ENCODE results near the gene FAM13B.
"Not testable (repeated sequence)": the region's sequence is repeated elsewhere in the genome, so short reads cannot be mapped to it uniquely, and the experiment has no call there.

The FAM13B gene

GRCh38 chr5:138037271-138037670 is 4.4 kb upstream of the FAM13B start:
- H3K4me3 ChIP-seq (ENCODE audit: low read length) = no peak overlapping the region

GRCh38 chr5:138035605-138036537 is 3.0 kb upstream of the FAM13B start:
- DNase-seq (ENCODE audit: low read depth, low spot score) = peak; percentile 79
- no peak overlapping the region for H3K4me3 ChIP-seq (ENCODE audit: low read length)

More at GRCh38 chr5:138037271-138037670, 4.4 kb upstream of the FAM13B start:
- no peak for DNase-seq (ENCODE audit: low read depth, low spot score)

GRCh38 chr5:138033907-138034306 is 1.0 kb upstream of the FAM13B start:
- H3K4me3 ChIP-seq (ENCODE audit: low read length) = peak overlapping the region; percentile 90
- no peak for DNase-seq (ENCODE audit: low read depth, low spot score)

DNA sequence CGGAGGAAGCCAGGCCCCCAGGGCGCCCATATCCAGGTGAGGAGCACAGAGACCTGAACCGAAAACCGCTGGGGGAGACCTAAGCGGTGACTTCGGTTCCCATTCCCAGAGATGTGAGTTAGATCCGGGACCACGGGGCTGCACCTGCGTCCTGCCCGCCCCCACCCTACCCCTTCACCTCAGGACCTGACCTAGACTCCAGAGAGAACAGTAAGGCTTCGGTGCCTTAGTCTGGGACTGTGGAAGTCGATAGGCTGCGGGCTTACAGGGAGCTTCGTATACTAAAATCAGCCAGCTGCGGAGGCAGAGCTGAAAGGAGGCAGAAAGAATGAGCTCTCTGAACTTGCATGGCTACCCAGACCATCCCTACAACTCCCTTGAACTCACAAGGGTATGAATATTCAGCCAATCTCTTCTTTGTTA is 518 bp upstream of the FAM13B start:
- peak overlapping the region; percentile 90 for H3K4me3 ChIP-seq (ENCODE audit: low read length)
- peak; percentile 30 for DNase-seq (ENCODE audit: low read depth, low spot score)

GRCh38 chr5:138032028-138032571 is 779 bp downstream of the FAM13B start:
- peak; percentile 51 for DNase-seq (ENCODE audit: low read depth, low spot score)

DNA sequence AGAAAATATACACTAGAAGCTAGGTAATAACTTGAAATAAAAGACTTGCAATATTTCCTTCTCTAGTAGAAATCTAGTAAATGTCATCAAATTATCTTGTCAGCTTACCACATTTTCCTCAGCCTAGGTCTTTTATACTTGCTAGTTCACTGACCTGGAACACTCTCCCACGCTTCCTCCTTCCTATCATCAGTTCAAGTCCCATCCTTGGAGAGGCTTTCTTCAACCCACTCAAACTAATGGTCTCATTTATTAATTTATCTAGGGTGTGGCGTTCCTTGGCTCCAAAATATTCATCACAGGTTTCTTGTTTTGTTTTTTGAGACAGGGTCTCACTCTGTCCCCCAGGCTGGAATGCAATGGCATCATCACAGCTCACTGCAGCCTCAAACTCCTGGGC is 2.9 kb downstream of the FAM13B start:
- H3K4me3 ChIP-seq (ENCODE audit: low read length) = no peak overlapping the region
- no peak for DNase-seq (ENCODE audit: low read depth, low spot score)

More at GRCh38 chr5:138032028-138032571, 779 bp downstream of the FAM13B start:
- peak overlapping the region; percentile 90 for H3K4me3 ChIP-seq (ENCODE audit: low read length)

DNA sequence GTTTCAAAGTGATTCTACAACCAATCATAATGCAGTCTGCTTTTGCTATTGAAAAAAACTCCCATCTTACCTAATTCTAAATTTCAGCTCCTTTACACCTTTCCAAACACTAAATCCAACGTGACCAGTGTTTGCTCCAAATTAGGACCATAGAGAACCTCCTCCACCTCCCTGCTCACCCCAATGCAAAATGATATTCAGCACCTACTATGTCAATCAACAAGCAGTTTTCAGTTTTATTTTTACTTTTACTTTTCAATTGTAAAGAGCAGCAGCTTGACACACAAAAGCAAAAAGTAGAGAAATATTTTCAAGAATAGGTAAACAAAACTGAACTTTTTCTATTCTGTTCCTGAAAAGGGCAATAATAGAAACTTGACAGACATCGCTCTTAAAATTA is 3.4 kb downstream of the FAM13B start:
- no peak for DNase-seq (ENCODE audit: low read depth, low spot score)
- no peak overlapping the region for H3K4me3 ChIP-seq (ENCODE audit: low read length)

DNA sequence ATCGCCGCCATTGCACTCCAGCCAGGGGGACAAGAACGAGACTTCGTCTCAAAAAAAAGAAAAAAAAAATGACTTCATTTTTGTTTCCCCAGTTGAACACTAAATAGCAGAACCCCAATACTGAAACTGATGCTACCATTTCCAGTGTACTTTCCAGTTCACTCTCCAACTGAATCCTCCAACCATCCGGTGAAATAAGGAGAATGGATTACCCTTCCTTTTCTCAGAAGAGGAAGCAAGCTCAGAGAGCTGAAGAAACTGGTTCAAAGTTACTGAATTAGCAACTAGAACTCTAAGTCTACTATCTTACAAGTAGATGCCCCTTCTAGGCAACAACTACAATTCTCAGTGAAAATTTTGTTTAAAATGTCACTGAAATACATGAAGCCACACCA is 3.9 kb downstream of the FAM13B start:
- DNase-seq (ENCODE audit: low read depth, low spot score) = no peak
- no peak overlapping the region for H3K4me3 ChIP-seq (ENCODE audit: low read length)

DNA sequence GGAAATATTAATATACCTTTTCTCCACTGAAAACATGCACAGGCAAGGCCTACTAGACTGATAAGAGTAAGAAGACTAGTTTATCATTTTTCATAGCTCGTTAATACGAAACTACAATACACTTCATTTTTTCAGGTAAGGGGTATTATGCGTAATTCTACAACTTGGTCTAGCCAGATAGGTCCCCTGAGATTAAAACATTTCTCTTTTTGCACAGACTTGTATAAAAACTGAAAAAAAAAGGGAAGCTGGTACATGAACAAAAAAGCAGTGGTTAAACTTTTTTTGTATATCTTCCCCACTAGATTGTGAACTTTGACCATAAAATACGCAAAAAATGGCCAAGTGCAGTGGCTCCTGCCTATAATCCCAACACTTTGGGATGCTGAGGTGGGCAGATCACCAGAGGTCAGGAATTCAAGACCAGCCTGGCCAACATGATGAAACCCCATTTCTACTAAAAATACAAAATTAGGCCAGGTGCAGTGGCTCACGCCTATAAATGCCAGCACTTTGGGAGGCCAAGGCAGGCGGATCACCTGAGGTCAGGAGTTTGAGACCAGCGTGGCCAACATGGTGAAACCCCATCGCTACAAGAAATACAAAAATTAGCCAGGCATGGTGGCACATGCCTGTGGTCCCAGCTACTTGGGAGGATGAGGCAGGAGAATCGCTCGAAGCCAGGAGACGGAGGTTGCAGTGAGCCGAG is 4.5 kb downstream of the FAM13B start:
- DNase-seq (ENCODE audit: low read depth, low spot score); H3K4me3 ChIP-seq (ENCODE audit: low read length): not testable (repeated sequence)

DNA sequence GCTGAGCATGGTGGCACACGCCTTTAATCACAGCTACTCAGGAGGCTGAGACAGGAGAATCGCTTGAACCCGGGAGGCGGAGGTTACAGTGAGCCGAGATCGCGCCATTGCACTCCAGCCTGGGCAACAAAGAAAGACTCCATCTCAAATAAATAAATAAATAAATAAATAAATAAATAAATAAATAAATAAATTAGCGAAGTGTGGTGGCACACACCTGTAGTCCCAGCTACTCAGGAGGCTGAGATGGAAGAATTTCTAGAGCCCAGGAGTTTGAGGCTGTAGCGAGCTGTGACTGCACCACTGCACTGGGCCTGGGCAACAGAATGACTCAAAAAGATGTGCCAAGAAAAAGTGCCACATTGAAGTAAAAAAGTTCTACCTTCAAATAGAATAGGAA is 6.1 kb downstream of the FAM13B start:
- H3K4me3 ChIP-seq (ENCODE audit: low read length); DNase-seq (ENCODE audit: low read depth, low spot score): not testable (repeated sequence)

DNA sequence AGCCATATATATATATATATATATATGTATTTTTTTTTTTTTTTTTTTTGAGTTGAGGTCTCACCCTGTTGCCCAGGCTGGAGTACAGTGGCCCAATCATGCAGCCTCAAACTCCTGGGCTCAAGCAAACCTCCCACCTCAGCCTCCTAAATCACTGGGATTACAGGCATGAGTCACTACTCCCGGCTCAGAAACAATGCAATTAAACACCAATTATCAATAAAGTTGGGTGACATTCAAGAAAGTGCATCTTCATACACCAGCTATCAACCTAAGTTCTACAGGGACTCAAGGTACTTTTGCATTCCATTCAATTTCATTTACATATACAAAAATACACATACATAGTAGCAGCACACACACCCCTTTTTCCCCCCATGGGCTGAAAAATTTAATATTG is 7.6 kb downstream of the FAM13B start:
- no peak for DNase-seq (ENCODE audit: low read depth, low spot score)

DNA sequence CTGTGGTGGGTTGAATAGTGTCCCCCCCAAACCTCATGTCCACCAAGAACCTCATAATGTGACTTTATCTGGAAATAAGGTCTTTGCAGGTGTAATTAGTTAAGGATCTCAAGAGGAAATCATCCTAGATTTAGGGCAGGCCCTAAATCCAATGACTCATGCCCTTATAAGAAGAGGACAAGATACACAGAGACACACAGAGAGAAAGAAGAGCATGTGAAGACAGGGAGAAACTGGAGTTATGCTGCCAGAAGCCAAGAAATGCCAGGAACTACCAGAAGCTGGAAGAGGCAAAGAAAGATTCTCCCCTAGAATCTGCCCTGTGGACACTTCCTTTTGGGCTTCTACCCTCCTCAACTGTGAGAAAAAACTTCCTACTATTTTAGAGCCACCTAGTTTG is 8.8 kb downstream of the FAM13B start:
- no peak for DNase-seq (ENCODE audit: low read depth, low spot score)

More for the DNA sequence above, 7.6 kb downstream of the FAM13B start:
- no peak overlapping the region for H3K4me3 ChIP-seq (ENCODE audit: low read length)

GRCh38 chr5:138022912-138023311 is 10.0 kb downstream of the FAM13B start:
- H3K4me3 ChIP-seq (ENCODE audit: low read length) = no peak overlapping the region
- no peak for DNase-seq (ENCODE audit: low read depth, low spot score)

More for the DNA sequence above, 8.8 kb downstream of the FAM13B start:
- no peak overlapping the region for H3K4me3 ChIP-seq (ENCODE audit: low read length)

- DNase-seq (ENCODE audit: low read depth, low spot score) = no peak
- no peak overlapping the region for H3K4me3 ChIP-seq (ENCODE audit: low read length)
Observed at GRCh38 chr5:138021771-138022170, 11.1 kb downstream of the FAM13B start.

DNA sequence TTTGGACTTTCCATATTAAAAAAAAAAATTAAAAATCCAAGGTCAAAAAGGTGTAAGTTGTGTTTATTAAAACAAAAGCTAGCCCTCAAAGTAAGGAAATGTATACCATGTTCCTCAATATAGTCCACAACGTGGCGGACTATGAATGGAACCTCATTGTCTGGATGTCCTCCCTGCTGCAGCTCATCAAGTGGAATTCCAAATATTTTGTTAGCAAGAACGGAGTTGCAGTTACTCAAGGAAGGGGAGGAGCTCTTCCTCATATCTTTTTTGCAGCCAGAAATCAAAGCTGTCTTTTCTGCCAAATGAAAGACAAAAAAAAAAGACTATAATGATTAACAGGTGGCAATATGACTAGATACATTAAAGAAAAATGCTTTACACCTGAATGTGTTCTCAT is 14.0 kb downstream of the FAM13B start:
- no peak for DNase-seq (ENCODE audit: low read depth, low spot score)
- no peak overlapping the region for H3K4me3 ChIP-seq (ENCODE audit: low read length)

GRCh38 chr5:138015916-138016315 is 17.0 kb downstream of the FAM13B start:
- no peak overlapping the region for H3K4me3 ChIP-seq (ENCODE audit: low read length)
- DNase-seq (ENCODE audit: low read depth, low spot score) = no peak

DNA sequence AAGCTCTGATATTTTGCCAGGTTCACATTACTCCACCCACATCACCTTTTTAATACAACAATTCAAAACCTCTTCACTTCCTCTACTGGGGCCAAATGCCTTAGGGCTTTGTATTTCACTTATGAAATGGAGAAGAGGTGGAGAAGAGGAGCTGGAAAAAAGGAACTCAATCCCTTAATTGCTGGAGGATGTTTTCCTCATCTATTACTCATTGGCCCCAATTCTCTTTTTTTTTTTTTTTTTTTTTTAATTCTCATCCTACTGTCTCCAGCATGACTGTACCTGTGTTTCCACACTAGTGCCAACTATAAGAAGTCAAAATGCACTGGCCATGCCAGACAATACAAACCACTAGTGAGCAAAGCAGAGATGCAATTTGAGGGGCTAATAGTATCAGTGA is 20.9 kb downstream of the FAM13B start:
- DNase-seq (ENCODE audit: low read depth, low spot score) = no peak

DNA sequence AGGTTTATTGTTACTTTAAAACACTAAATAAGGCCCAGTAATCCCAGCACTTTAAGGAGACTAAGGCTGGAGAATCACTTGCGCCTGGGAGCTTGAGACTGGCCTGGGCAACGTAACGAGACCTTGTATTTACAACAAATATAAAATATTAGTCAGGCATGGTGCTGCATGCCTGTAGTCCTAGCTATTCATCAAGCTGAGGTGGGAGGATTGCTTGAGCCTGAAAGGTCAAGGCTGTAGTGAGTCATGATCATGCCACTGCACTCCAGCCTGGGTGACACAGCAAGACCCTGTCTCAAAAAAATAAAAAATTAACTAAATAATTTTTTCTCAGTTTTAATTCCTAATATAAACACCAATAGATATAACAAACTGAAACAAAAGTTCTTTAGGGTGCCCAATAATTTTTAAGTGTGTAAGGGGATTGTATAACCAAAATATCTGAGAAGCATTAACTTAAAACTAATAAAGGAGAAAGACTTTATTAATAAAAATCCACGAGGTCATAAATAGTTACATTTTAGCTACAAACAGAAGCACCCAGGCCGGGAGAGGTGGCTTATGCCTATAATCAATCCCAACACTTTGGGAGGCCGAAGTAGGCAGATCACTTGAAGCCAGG is 32.7 kb downstream of the FAM13B start:
- no peak overlapping the region for H3K4me3 ChIP-seq (ENCODE audit: low read length)
- no peak for DNase-seq (ENCODE audit: low read depth, low spot score)

More for the DNA sequence above, 20.9 kb downstream of the FAM13B start:
- H3K4me3 ChIP-seq (ENCODE audit: low read length) = no peak overlapping the region

GRCh38 chr5:137997726-137998213 is 35.1 kb downstream of the FAM13B start:
- no peak overlapping the region for H3K4me3 ChIP-seq (ENCODE audit: low read length)
- no peak for DNase-seq (ENCODE audit: low read depth, low spot score)

Data from Jurkat, Clone E6-1 (cell line).